GM12878 (cell line): ENCODE data around the gene NCKAP5. TPM values are rescaled to one million over a fixed set of nuclear protein-coding genes. Genes with fewer than 3 reads are reported as not detected.

Source experiments
- ATAC-seq: fragments of 200-7000 bp; cut with Tn5 transposase; 3 replicates; pipeline ENCODE4 v1.9.1; 2020; ENCODE audit warnings: mild to moderate bottlenecking, moderate library complexity
- BruUV-seq: library from RNA; stranded (reverse); fragments of 400-500 nt; replicated peaks from 2 replicates; lab custom pipeline; 2021; lab: Mats Ljungman, UMichigan
- CTCF ChIA-PET: fragments of 300-600 bp; sonication (Branson Sonifier 250); formaldehyde crosslinking; extraction: SDS; loops from one replicate; lab custom pipeline; 2021; ENCODE audit warnings: inconsistent platforms; lab: Yijun Ruan, JAX
- POLR2A ChIA-PET: fragments of 350-600 bp; formaldehyde crosslinking; extraction: SDS; loops from one replicate; lab custom pipeline; 2021; ENCODE audit warnings: inconsistent platforms; lab: Charles Lee
- RAD21 ChIA-PET: fragments of 300-600 bp; sonication (Branson Sonifier 250); formaldehyde crosslinking; loops from one replicate; lab custom pipeline; 2023; ENCODE audit warnings: antibody characterized with exemption; ENCODE audit not compliant: unreplicated experiment; lab: Charles Lee
- SMC1A ChIA-PET: fragments of 300-600 bp; sonication (Branson Sonifier 250); formaldehyde crosslinking; loops from one replicate; lab custom pipeline; 2023; ENCODE audit not compliant: unreplicated experiment, uncharacterized antibody; lab: Charles Lee
- DNase-seq: peaks from one replicate; pipeline ENCODE4 v3.0.0-alpha.2; 2011; ENCODE audit warnings: low read depth, low spot score
- FAIRE-seq: peaks from 3 replicates; lab custom pipeline; 2011; peaks lifted over from hg19 to GRCh38; lab: Jason Lieb, UNC
- H2AFZ ChIP-seq: 2 replicates; pipeline ENCODE4 v1.6.0; 2011; ENCODE audit warnings: low read depth, low read length, control low read depth; ENCODE audit not compliant: control insufficient read depth
- H3K27ac ChIP-seq: 2 replicates; pipeline ENCODE4 v1.5.1; 2011; ENCODE audit warnings: control low read depth; ENCODE audit not compliant: control insufficient read depth, insufficient read depth
- H3K27me3 ChIP-seq, 2 experiments: replicated peaks in 1 of 2; 2 replicates each; pipeline versions ENCODE4 v1.6.0 to v1.6.1; 2011; ENCODE audit warnings: low read length in 1 of 2; ENCODE audit not compliant: control insufficient read depth in 2 of 2, insufficient read depth in 2 of 2
- H3K36me3 ChIP-seq, 2 experiments: 2 replicates each; pipeline ENCODE4 v1.5.1; 2011; ENCODE audit warnings: low read length in 1 of 2; ENCODE audit not compliant: control insufficient read depth in 2 of 2, insufficient read depth in 2 of 2
- H3K4me1 ChIP-seq: 2 replicates; pipeline ENCODE4 v1.6.1; 2011; ENCODE audit warnings: mild to moderate bottlenecking, low read length, moderate library complexity, mixed read lengths; ENCODE audit not compliant: control insufficient read depth, insufficient read depth
- H3K4me2 ChIP-seq: 2 replicates; pipeline ENCODE4 v1.6.0; 2011; ENCODE audit warnings: control low read depth; ENCODE audit not compliant: control insufficient read depth, insufficient read depth
- H3K4me3 ChIP-seq: fragments of 200-600 bp; sonication (generic); 2 replicates; pipeline ENCODE4 v1.5.1; 2016
- H3K79me2 ChIP-seq: 2 replicates; pipeline ENCODE4 v1.6.0; 2011; ENCODE audit warnings: low read length; ENCODE audit not compliant: control insufficient read depth, insufficient read depth
- H3K9ac ChIP-seq: 2 replicates; pipeline ENCODE4 v1.8.0; 2011; ENCODE audit warnings: low read length, control low read depth, mixed read lengths; ENCODE audit not compliant: control insufficient read depth, insufficient read depth
- H3K9me3 ChIP-seq: replicated peaks from 3 replicates; pipeline ENCODE4 v1.5.1; 2011; ENCODE audit warnings: mild to moderate bottlenecking, low read length; ENCODE audit not compliant: control insufficient read depth, insufficient read depth
- H4K20me1 ChIP-seq: 2 replicates; pipeline ENCODE4 v1.6.0; 2011; ENCODE audit not compliant: control insufficient read depth, insufficient read depth
- CHD4 ChIP-seq: fragments of 200-600 bp; sonication (generic); IDR thresholded peaks from 2 replicates; pipeline ENCODE4 v1.6.1; 2016; ENCODE audit warnings: mild to moderate bottlenecking
- JUND ChIP-seq: IDR thresholded peaks from 2 replicates; pipeline ENCODE4 v1.6.1; 2012; ENCODE audit warnings: low read depth, mild to moderate bottlenecking, low read length, improper control_type of control experiment, moderate library complexity
- NFXL1 ChIP-seq: fragments of 450-650 bp; IDR thresholded peaks from 2 replicates; pipeline ENCODE4 v1.6.1; 2017; ENCODE audit warnings: antibody characterized with exemption, mild to moderate bottlenecking, borderline replicate concordance
- NR2C1 ChIP-seq: fragments of 450-650 bp; IDR thresholded peaks from 2 replicates; pipeline ENCODE4 v1.6.1; 2017; ENCODE audit warnings: antibody characterized with exemption, mild to moderate bottlenecking, moderate library complexity
- SMC3 ChIP-seq: IDR thresholded peaks from 2 replicates; pipeline ENCODE4 v1.6.1; 2011; ENCODE audit warnings: low read length, improper control_type of control experiment, borderline replicate concordance
- STAT1 ChIP-seq: fragments of 450-650 bp; conservative IDR thresholded peaks from 2 replicates; pipeline ENCODE4 v1.6.1; 2014; ENCODE audit warnings: antibody characterized with exemption, mild to moderate bottlenecking
- WGBS: methylation state at CpG from one replicate; pipeline ENCODE4 v1.1.6; 2016; ENCODE audit warnings: low lambda C conversion rate; ENCODE audit not compliant: insufficient replicate concordance, insufficient coverage; ENCODE audit errors: missing lambda C conversion rate; 5-methylcytosine and 5-hydroxymethylcytosine counted together
- in situ Hi-C: fragments of 300-500 bp; cut with MboI; formaldehyde crosslinking; loops from 9 replicates; pipeline ENCODE4 v1.14.3; 2018; ENCODE audit warnings: mixed read lengths
- intact Hi-C: fragments of 100-400 bp; cut with micrococcal nuclease; formaldehyde crosslinking; loops from one replicate; pipeline ENCODE4 v1.14.2; 2022; ENCODE audit not compliant: unreplicated experiment
- polyA plus RNA-seq, 11 experiments: library from polyadenylated mRNA; depleted of rRNA in 4 of 11; unstranded in 6 of 11; stranded (reverse) in 5 of 11; fragments of >200 nt; fragmentation: Nextera tagmentation in 4 of 11; fragmentation: Illumina TruSeq in 1 of 11; extraction: Ambion mirVana in 4 of 11; extraction: Trizol in 1 of 11; gene quantifications; 1 replicate in 1 of 11; 2 replicates in 10 of 11; pipeline versions ENCODE4 v1.2.1 to v1.2.3, GENCODE V29; 2011 to 2016; ENCODE audit warnings: inconsistent platforms in 2 of 11, missing spikeins in 2 of 11, low read depth in 1 of 11
- total RNA-seq, 4 experiments: library from RNA; depleted of rRNA in 3 of 4; stranded (reverse); fragments of >200 nt in 3 of 4; fragmentation: Illumina TruSeq in 1 of 4; extraction: Trizol in 1 of 4; gene quantifications; 2 replicates each; pipeline versions ENCODE4 v1.2.1 to v1.2.3, GENCODE V29; 2013 to 2021
- TF ChIP-seq, protein P1 (sequence below): fragments of 450-650 bp; IDR thresholded peaks from 2 replicates; pipeline ENCODE4 v1.6.1; 2017; ENCODE audit warnings: mild to moderate bottlenecking, moderate library complexity
- TF ChIP-seq, protein P2 (sequence below): fragments of 450-650 bp; IDR thresholded peaks from 2 replicates; pipeline ENCODE4 v1.6.1; 2017; ENCODE audit warnings: mild to moderate bottlenecking
- TF ChIP-seq, protein P3 (sequence below): fragments of 450-650 bp; IDR thresholded peaks from 2 replicates; pipeline ENCODE4 v1.6.1; 2018; ENCODE audit warnings: borderline replicate concordance, mild to moderate bottlenecking; ENCODE audit not compliant: partially characterized antibody
- TF ChIP-seq, protein P4 (sequence below): fragments of 450-650 bp; conservative IDR thresholded peaks from 2 replicates; pipeline ENCODE4 v1.6.1; 2017; ENCODE audit warnings: mild to moderate bottlenecking, moderate library complexity

Gene NCKAP5
- total and polyA plus RNA-seq, 10 of the 15 experiments (the other 5 are each of a cell fraction or from before 2014, with no cell fraction given), result 0.06 to 0.44 (median 0.16) TPM

DNA sequence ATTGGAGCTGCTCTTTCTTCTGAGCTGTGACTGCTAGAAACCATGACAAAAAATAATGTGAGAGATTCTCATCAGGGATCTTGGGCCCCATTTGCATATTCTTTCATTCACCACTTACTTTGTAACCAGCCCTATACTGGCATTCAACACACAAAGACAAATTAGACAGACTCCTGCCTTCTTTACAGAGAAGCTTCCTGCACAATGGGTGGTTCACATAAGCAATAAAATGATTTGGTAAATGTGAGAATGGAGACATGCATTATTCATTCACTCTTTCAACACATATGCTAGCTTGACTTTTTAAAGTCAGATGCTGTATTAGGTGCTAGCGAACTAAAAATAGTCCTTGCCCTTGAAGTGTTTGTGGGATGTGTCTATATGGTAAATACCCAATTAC lies 174.4 kb downstream of the NCKAP5 start (continued):
- no peak for TF ChIP-seq JUND
- TF ChIP-seq, all 136 proteins: peak for 0

DNA sequence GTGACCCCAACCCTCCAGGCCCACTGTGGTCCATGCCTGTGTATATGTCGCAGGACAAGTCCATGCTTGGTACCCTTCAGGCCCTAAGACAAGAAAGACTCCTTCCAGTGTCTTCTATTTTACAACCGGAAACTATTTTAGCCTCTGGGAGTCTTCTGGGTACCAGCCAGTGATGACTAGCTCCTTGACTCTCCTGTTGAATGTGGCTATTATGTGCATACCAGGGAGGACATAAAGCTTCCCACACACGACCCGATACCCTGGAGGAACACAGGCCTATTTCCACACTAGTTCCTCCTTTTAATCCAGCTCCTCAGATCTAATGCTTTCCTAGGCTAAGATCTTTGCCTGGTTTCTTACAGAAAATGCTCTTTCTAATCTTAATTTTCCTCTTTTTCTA lies 178.1 kb downstream of the NCKAP5 start:
- POLR2A ChIA-PET, result no interaction called here
- FAIRE-seq (no peak), ATAC-seq (no peak), DNase-seq (no peak)
- Histone ChIP-seq H3K4me3 (no peak overlapping the region), H3K9me3 (no peaks in the 10 kb centered on the region), H3K36me3 (no peaks in the 10 kb centered on the region), H3K27ac (no peak overlapping the region), H3K4me1 (no peaks in the 10 kb centered on the region), H3K79me2 (no peaks in the 10 kb centered on the region), H4K20me1 (no peaks in the 10 kb centered on the region), H3K4me2 (no peak overlapping the region), H3K9ac (no peak overlapping the region), H2AFZ (no peak overlapping the region), H3K27me3 (no peaks in the 10 kb centered on the region)
- RAD21 ChIA-PET, result no interaction called here
- in situ Hi-C loops, result no loop called here
- intact Hi-C loops, result no loop called here
- SMC1A ChIA-PET, result no interaction called here
- WGBS, result 30% methylated on average over 4 of the region's 4 CpGs
- CTCF ChIA-PET, result no interaction called here
- no TSS peak for BruUV-seq
- no peak for TF ChIP-seq CHD4
- TF ChIP-seq NFXL1, result no peak
- TF ChIP-seq, protein P1, sequence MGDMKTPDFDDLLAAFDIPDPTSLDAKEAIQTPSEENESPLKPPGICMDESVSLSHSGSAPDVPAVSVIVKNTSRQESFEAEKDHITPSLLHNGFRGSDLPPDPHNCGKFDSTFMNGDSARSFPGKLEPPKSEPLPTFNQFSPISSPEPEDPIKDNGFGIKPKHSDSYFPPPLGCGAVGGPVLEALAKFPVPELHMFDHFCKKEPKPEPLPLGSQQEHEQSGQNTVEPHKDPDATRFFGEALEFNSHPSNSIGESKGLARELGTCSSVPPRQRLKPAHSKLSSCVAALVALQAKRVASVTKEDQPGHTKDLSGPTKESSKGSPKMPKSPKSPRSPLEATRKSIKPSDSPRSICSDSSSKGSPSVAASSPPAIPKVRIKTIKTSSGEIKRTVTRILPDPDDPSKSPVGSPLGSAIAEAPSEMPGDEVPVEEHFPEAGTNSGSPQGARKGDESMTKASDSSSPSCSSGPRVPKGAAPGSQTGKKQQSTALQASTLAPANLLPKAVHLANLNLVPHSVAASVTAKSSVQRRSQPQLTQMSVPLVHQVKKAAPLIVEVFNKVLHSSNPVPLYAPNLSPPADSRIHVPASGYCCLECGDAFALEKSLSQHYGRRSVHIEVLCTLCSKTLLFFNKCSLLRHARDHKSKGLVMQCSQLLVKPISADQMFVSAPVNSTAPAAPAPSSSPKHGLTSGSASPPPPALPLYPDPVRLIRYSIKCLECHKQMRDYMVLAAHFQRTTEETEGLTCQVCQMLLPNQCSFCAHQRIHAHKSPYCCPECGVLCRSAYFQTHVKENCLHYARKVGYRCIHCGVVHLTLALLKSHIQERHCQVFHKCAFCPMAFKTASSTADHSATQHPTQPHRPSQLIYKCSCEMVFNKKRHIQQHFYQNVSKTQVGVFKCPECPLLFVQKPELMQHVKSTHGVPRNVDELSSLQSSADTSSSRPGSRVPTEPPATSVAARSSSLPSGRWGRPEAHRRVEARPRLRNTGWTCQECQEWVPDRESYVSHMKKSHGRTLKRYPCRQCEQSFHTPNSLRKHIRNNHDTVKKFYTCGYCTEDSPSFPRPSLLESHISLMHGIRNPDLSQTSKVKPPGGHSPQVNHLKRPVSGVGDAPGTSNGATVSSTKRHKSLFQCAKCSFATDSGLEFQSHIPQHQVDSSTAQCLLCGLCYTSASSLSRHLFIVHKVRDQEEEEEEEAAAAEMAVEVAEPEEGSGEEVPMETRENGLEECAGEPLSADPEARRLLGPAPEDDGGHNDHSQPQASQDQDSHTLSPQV, result no peak
- no peak for TF ChIP-seq NR2C1
- TF ChIP-seq STAT1, result no peak
- TF ChIP-seq, protein P2, sequence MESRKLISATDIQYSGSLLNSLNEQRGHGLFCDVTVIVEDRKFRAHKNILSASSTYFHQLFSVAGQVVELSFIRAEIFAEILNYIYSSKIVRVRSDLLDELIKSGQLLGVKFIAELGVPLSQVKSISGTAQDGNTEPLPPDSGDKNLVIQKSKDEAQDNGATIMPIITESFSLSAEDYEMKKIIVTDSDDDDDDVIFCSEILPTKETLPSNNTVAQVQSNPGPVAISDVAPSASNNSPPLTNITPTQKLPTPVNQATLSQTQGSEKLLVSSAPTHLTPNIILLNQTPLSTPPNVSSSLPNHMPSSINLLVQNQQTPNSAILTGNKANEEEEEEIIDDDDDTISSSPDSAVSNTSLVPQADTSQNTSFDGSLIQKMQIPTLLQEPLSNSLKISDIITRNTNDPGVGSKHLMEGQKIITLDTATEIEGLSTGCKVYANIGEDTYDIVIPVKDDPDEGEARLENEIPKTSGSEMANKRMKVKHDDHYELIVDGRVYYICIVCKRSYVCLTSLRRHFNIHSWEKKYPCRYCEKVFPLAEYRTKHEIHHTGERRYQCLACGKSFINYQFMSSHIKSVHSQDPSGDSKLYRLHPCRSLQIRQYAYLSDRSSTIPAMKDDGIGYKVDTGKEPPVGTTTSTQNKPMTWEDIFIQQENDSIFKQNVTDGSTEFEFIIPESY, result no peak
- no peak for TF ChIP-seq SMC3
- TF ChIP-seq, protein P3, sequence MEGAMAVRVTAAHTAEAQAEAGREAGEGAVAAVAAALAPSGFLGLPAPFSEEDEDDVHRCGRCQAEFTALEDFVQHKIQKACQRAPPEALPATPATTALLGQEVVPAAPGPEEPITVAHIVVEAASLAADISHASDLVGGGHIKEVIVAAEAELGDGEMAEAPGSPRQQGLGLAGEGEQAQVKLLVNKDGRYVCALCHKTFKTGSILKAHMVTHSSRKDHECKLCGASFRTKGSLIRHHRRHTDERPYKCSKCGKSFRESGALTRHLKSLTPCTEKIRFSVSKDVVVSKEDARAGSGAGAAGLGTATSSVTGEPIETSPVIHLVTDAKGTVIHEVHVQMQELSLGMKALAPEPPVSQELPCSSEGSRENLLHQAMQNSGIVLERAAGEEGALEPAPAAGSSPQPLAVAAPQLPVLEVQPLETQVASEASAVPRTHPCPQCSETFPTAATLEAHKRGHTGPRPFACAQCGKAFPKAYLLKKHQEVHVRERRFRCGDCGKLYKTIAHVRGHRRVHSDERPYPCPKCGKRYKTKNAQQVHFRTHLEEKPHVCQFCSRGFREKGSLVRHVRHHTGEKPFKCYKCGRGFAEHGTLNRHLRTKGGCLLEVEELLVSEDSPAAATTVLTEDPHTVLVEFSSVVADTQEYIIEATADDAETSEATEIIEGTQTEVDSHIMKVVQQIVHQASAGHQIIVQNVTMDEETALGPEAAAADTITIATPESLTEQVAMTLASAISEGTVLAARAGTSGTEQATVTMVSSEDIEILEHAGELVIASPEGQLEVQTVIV, result no peak
- TF ChIP-seq, protein P4, sequence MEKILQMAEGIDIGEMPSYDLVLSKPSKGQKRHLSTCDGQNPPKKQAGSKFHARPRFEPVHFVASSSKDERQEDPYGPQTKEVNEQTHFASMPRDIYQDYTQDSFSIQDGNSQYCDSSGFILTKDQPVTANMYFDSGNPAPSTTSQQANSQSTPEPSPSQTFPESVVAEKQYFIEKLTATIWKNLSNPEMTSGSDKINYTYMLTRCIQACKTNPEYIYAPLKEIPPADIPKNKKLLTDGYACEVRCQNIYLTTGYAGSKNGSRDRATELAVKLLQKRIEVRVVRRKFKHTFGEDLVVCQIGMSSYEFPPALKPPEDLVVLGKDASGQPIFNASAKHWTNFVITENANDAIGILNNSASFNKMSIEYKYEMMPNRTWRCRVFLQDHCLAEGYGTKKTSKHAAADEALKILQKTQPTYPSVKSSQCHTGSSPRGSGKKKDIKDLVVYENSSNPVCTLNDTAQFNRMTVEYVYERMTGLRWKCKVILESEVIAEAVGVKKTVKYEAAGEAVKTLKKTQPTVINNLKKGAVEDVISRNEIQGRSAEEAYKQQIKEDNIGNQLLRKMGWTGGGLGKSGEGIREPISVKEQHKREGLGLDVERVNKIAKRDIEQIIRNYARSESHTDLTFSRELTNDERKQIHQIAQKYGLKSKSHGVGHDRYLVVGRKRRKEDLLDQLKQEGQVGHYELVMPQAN, result no peak
